MG63 (cell line): ENCODE measurements around the gene LCN15. TPM values are rescaled to one million over a fixed set of nuclear protein-coding genes. Genes with fewer than 3 reads are reported as not detected.

Source experiments
- DNase-seq: peaks from one replicate; pipeline ENCODE4 v3.0.0-alpha.2; 2020
- H3K27me3 ChIP-seq: fragments of 250-450 bp; sonication (Bioruptor Pico); 2 replicates; pipeline ENCODE4 v1.5.1; 2020; ENCODE audit warnings: mild to moderate bottlenecking, moderate library complexity
- H3K36me3 ChIP-seq: fragments of 250-450 bp; sonication (Bioruptor Pico); 2 replicates; pipeline ENCODE4 v1.5.1; 2020; ENCODE audit warnings: mild to moderate bottlenecking, moderate library complexity
- H3K4me3 ChIP-seq: fragments of 250-450 bp; sonication (Bioruptor Pico); 2 replicates; pipeline ENCODE4 v1.5.1; 2020; ENCODE audit warnings: mild to moderate bottlenecking, moderate library complexity
- H3K9me3 ChIP-seq: fragments of 250-450 bp; sonication (Bioruptor Pico); 2 replicates; pipeline ENCODE4 v1.5.1; 2020; ENCODE audit warnings: mild to moderate bottlenecking, moderate library complexity
- total RNA-seq: library from RNA; depleted of rRNA; stranded (reverse); fragments of >200 nt; shearing (Covaris generic); gene quantifications from 2 replicates; pipeline ENCODE4 v1.2.3, GENCODE V29; 2014; ENCODE audit warnings: low replicate concordance

The LCN15 gene
- total RNA-seq, 1 experiment from 2014 or later = not detected

- Histone ChIP-seq H3K4me3 (no peak overlapping the region), H3K36me3 (no peaks in the 10 kb centered on the region), H3K27me3 (no peaks in the 10 kb centered on the region), H3K9me3 (0 out of 2 replicates have a peak, but pooled peaks cover 3% of the 10 kb centered on the region)
- DNase-seq = no peak
These were observed 10.8 kb downstream of the LCN15 start for GRCh38 chr9:136753371-136754058.

DNA sequence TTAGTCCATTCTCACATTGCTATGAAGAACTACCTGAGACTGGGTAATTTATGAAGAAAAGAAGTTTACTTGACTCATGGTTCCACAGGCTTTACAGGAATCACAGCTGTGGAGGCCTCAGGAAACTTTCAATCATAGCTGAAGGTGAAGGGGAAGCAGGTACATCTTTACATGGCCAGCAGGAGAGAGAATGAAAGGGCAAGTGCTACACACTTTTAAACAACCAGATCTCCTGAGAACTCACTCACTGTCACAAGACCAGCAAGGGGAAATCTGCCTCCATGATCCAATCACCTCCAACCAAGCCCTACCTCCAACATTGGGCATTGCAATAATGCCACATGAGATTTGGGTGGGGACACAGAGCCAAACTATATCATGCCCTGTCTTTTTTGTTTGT, 12.5 kb downstream of the LCN15 start:
- Histone ChIP-seq H3K4me3 (no peak overlapping the region), H3K9me3 (0 out of 2 replicates have a peak, but pooled peaks cover 3% of the 10 kb centered on the region), H3K27me3 (no peaks in the 10 kb centered on the region), H3K36me3 (no peaks in the 10 kb centered on the region)
- no peak for DNase-seq

DNA sequence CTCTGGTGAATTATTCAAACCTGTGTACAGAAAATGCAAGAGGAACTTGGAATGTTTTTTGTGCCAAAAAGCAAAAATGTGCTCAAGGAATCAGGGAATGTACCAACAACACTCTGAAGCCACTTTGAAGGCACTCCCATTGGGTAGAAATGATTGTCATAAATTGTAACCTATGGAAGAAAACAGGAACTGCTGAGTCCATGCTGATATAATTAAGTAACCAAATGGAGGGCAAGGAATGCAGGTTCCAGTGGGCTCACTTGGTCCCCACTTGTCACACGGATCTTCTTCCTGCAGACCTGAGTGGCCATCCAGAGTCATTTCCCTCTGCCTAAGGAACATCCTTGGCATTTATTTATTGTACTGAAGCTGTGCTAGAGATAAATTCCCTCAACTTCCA, 13.1 kb downstream of the LCN15 start:
- H3K9me3 ChIP-seq = 0 out of 2 replicates have a peak, but pooled peaks cover 3% of the 10 kb centered on the region
- no peak overlapping the region for H3K4me3 ChIP-seq
- H3K36me3 ChIP-seq = no peaks in the 10 kb centered on the region
- H3K27me3 ChIP-seq = no peaks in the 10 kb centered on the region
- no peak for DNase-seq

DNA sequence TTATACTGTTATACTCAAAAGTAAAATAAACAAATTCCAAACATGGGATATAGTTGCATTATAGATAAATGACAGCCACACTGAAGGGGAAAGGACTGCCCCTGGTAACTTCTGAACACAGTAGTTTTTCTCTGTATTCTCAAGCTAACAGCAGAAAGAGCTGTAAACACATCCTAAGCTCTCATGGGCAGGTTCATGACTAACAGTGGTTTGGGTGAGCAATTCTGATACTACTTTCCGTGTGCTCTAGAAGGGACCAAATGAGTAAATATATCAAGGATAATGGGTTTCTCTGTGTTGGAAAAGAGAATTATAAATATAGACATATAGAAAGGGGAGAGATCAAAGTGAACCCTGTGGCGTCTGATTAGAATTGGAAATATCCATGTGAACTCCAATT, 13.8 kb downstream of the LCN15 start:
- DNase-seq = no peak
- H3K4me3 ChIP-seq = no peak overlapping the region
- H3K36me3 ChIP-seq = no peaks in the 10 kb centered on the region
- no peaks in the 10 kb centered on the region for H3K27me3 ChIP-seq
- H3K9me3 ChIP-seq = 0 out of 2 replicates have a peak, but pooled peaks cover 3% of the 10 kb centered on the region

DNA sequence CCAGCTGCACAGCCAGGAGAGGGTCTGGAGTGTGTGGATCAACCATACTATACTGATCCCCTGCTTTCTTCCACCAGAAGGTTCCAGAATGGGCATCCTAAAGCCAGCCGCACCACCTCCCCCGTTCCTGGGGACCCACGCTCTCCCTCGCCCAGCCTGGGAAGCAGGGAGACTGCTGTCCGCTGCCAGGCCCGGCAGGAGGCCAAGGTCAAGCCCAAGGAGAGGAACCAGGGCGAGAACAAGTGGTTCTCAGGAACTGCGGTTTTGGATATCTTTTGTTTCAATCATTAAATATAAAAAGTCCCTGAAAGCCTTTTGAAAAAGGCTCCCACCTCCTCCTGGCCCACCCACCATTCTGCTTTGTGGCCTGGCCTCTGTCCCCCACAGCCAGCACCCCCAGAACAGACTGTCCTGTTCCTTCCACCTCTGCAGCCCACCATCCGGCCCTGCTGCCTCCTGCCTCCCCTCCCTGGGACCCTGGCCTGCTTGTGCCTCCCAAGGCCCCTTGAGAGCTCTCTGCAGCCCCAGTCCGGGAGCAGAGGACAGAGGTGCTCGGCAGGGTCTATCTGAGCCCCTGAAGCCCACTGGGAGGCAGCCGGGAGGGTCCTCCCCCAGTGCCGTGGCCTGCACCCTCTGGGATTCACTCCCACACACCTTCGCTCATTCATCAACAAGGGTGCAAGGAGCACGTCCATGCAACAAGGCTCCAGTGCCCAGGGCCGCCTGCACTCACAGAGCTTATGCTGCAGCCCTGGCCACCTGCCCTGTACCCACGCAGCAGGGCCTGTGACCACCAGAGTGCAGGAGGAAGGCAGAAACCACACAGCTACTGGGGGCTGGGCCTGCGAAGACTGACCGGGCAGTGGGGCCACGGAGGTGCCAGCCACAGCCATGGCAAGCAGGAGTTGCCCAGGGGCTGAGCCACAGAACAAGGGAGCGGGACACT, 15.4 kb downstream of the LCN15 start:
- Histone ChIP-seq H3K36me3 (no peaks in the 10 kb centered on the region), H3K9me3 (0 out of 2 replicates have a peak, but pooled peaks cover 3% of the 10 kb centered on the region), H3K4me3 (no peak overlapping the region), H3K27me3 (no peaks in the 10 kb centered on the region)
- DNase-seq = no peak

GRCh38 chr9:136748201-136748600, 16.1 kb downstream of the LCN15 start, which contains the start of gene LCN6:
Gene LCN6, minus strand, starts transcription at chr9:136748525. Its CDS starts 42 bp downstream, at chr9:136748483.
- Histone ChIP-seq H3K27me3 (no peaks in the 10 kb centered on the region), H3K9me3 (0 out of 2 replicates have a peak, but pooled peaks cover 3% of the 10 kb centered on the region), H3K4me3 (no peak within 1 kb of the TSS), H3K36me3 (no peaks in the 10 kb centered on the region)
- DNase-seq = no peak

DNA sequence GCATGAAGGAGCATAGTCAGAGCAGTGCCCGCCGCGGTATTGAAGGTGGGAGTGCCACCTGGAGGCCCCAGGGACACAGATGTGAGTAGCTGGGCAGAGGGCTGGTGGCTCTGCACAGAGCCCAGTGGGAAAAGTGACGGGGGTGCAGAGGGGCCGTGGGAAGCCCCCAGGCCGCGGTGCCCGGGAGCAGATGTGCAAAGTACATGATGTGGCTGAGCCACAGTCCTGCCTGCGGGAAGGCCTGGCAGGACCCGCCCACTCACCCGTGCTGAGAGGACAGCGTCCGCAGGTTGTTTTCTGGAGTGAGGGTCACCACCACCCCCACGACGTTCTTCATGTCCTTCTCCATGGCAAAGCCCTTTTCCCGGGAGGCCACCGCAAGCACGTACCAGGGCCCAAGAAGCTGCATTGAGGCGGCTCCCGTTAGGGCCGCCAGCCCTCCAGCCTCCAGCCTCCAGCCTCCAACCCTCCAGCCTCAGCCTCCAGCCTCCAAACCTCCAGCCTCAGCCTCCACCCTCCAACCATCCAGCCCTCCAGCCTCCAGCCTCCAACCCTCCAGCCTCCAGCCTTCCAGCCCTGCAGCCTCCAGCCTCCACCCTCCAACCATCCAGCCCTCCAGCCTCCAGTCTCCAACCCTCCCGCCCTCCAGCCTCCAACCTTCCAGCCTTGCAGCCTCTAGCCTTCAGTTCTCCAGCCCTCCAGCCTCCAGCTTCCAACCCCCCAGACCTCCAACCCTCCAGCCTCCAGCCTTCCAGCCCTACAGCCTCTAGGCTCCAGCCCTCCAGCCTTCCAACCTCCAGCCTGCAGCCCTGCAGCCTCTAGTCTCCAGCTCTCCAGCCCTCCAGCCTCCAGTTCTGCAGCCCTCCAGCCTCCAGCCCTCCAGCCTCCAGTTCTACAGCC, 16.9 kb downstream of the LCN15 start:
- H3K9me3 ChIP-seq = 0 out of 2 replicates have a peak, but pooled peaks cover 3% of the 10 kb centered on the region
- H3K4me3 ChIP-seq = no peak overlapping the region
- no peak for DNase-seq
- no peaks in the 10 kb centered on the region for H3K27me3 ChIP-seq
- H3K36me3 ChIP-seq = no peaks in the 10 kb centered on the region

GRCh38 chr9:136746621-136747020, 17.7 kb downstream of the LCN15 start:
- no peak for DNase-seq
- H3K4me3 ChIP-seq = no peak overlapping the region
- H3K9me3 ChIP-seq = 0 out of 2 replicates have a peak, but pooled peaks cover under 1% of the 10 kb centered on the region
- H3K36me3 ChIP-seq = no peaks in the 10 kb centered on the region
- H3K27me3 ChIP-seq = no peaks in the 10 kb centered on the region

DNA sequence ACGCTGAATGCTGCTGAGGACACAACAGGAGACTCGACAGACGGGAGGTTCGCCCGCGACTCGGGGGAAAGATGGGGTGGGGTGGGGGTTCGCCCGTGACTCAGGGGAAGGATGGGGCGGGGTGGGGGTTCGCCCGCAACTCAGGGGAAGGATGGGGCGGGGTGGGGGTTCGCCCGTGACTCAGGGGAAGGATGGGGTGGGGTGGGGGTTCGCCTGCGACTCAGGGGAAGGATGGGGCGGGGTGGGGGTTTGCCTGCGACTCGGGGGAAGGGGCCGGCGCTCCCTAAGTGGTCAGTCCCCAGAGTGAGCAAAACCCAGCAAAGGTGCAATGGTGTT, 18.2 kb downstream of the LCN15 start:
- Histone ChIP-seq H3K36me3 (no peaks in the 10 kb centered on the region), H3K9me3 (no peaks in the 10 kb centered on the region), H3K4me3 (no peak overlapping the region), H3K27me3 (no peaks in the 10 kb centered on the region)
- no peak for DNase-seq

GRCh38 chr9:136745389-136746154, 18.7 kb downstream of the LCN15 start:
- H3K9me3 ChIP-seq = no peaks in the 10 kb centered on the region

GRCh38 chr9:136744773-136745172, 19.5 kb downstream of the LCN15 start:
- no peak for DNase-seq
- H3K27me3 ChIP-seq = no peaks in the 10 kb centered on the region
- H3K9me3 ChIP-seq = no peaks in the 10 kb centered on the region
- no peaks in the 10 kb centered on the region for H3K36me3 ChIP-seq
- H3K4me3 ChIP-seq = no peak overlapping the region

More at GRCh38 chr9:136745389-136746154, 18.7 kb downstream of the LCN15 start:
- H3K4me3 ChIP-seq = no peak overlapping the region
- DNase-seq = no peak
- H3K27me3 ChIP-seq = no peaks in the 10 kb centered on the region
- no peaks in the 10 kb centered on the region for H3K36me3 ChIP-seq

DNA sequence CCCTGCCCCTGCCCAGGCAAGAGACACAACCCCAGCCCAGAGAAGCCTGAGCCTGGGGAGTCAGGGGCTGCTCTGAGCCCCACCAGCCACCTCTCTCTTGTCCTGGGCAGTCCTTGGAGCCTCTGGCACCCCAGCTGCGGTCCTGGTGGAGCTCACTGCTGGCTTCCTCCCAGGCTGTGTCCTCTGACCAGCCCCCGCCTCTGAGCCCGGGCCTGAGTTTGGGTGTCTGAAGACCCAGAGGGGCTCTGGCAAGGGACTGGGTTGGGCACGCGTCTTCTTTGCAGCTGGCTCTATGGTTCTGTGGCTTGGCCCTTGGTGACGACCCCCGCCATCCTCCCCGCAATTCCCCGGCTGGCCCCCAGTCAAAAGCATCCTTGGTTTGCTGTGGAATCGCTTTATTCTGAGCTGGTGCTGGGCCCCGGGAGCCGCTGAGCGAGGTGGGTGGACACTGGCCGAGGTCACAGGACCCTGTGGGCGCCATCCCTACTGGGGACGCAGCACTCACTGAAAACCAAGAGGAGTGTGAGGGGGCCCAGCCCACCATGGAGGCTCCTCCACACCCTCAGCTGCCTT, 20.6 kb downstream of the LCN15 start:
- no peaks in the 10 kb centered on the region for H3K9me3 ChIP-seq
- H3K27me3 ChIP-seq = no peaks in the 10 kb centered on the region
- H3K36me3 ChIP-seq = no peaks in the 10 kb centered on the region
- H3K4me3 ChIP-seq = no peak overlapping the region
- no peak for DNase-seq

DNA sequence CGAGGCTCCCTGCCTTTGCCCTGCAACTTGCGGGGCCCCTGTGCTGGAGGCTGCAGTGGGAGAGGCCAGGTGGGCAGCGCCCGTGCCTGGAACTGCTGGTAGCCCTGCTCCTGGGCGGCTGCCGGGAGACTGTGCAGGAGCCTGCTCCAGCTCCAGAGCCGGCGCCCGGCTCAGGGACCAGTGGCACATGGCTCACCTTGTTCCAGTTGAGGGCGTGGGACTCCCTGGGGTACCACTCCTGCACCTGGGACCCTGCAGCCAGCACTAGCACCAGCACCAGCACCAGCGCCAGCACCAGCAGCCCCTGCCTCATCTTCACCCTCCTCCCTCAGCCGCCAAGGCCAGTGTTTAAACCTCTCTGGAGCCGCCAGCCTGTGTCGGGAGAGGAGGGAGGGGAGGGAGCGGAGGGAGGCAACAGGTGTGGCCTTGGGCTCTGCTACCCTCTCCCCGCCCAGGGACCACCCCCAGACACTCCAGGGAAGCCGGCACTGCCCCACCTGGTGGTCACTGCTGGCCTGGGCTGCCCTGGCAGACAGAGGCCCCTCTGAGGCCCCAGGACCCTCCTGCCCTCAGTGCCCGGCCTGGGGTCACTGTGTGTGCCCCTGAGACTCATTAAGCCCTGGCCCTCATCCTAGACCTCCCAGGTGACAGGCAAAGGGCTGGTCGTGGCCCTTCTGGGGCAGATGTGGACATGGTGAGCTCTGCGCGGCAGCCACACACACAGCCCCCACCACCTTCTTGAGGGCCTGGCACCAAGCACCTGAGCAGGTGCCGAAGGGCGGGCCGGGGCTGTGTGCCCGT, 21.5 kb downstream of the LCN15 start, which contains the start of gene LCN10:
Gene LCN10, minus strand, starts transcription at position 350 of the 801 bp plus-strand sequence. Its CDS starts 37 bp downstream, at position 313.
- Histone ChIP-seq H3K36me3 (no peaks in the 10 kb centered on the region), H3K9me3 (no peaks in the 10 kb centered on the region), H3K27me3 (no peaks in the 10 kb centered on the region), H3K4me3 (no peak within 1 kb of the TSS)
- no peak for DNase-seq

GRCh38 chr9:136741883-136742571, 22.3 kb downstream of the LCN15 start:
- no peaks in the 10 kb centered on the region for H3K27me3 ChIP-seq
- no peak overlapping the region for H3K4me3 ChIP-seq
- DNase-seq = no peak
- no peaks in the 10 kb centered on the region for H3K36me3 ChIP-seq
- H3K9me3 ChIP-seq = no peaks in the 10 kb centered on the region
